HG03457 (cell line): ENCODE results near the gene SPO11.

Experiments used
- ATAC-seq: cut with Tn5 transposase; IDR thresholded peaks from one replicate; pipeline ENCODE4 v1.9.1; 2021; ENCODE audit warnings: moderate number of reproducible peaks; ENCODE audit not compliant: unreplicated experiment

Gene SPO11

GRCh38 chr20:57329608-57330221 lies at the start of gene SPO11:
Gene SPO11 (plus strand): TSS chr20:57329803. CDS start chr20:57329868, 65 bp downstream.
- no peak for ATAC-seq

DNA sequence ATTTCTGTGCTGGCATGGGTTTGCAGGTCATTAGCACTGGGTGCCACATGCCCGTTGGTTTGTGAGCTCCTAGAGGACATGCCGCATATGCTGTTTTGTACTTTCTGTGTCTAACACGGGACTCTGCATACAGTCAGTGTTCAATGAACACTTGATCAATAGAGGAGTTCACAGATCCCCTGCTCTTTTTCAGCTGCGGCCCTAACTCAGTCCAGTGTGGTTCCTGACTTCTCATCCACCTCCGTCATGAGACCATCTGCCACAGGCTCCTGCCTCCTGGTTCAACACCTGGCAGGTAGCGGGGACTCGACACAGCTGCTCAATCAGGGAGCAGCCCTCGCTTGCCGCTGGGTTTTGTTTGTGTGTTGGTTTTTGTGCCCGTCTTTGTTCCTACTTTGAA lies 49.4 kb upstream of the SPO11 start:
- ATAC-seq: no peak

- no peak for ATAC-seq
Measured at GRCh38 chr20:57281900-57282299, 47.7 kb upstream of the SPO11 start.

DNA sequence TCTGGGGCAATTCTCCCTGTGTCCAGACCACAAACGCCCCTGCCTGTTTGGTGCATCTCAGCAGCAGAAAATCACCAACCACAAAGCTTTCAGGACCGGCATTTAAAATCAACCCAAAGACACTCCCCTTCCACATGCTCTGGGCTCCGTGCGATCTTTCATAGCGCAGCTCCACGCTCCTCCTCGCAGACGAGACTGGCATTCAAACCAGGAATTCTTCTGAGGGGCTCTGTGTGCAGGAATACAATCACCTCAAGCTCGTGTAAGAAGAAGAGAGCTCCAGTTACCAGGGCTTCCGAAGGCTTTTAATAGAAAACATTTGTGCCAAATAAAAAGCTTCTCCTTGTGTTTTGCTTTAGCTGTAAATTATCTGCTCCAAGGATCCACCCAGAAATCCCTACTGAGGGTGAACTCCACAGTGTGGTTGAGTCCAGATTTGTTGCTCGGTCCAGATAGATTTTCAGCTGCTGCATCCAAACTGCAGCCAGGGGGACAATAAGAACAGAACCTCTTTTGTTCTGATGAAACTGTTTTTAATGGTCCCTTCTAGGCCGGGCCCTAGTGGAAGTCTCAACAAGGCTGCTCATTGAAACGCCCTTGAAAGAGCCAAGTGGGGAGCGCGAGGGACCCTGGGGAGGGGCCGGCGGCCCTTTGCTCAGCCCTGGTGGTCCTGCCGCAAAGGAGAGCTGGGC lies 46.8 kb upstream of the SPO11 start:
- ATAC-seq: no peak

- ATAC-seq: no peak
Measured at GRCh38 chr20:57283860-57284259, 45.7 kb upstream of the SPO11 start.

DNA sequence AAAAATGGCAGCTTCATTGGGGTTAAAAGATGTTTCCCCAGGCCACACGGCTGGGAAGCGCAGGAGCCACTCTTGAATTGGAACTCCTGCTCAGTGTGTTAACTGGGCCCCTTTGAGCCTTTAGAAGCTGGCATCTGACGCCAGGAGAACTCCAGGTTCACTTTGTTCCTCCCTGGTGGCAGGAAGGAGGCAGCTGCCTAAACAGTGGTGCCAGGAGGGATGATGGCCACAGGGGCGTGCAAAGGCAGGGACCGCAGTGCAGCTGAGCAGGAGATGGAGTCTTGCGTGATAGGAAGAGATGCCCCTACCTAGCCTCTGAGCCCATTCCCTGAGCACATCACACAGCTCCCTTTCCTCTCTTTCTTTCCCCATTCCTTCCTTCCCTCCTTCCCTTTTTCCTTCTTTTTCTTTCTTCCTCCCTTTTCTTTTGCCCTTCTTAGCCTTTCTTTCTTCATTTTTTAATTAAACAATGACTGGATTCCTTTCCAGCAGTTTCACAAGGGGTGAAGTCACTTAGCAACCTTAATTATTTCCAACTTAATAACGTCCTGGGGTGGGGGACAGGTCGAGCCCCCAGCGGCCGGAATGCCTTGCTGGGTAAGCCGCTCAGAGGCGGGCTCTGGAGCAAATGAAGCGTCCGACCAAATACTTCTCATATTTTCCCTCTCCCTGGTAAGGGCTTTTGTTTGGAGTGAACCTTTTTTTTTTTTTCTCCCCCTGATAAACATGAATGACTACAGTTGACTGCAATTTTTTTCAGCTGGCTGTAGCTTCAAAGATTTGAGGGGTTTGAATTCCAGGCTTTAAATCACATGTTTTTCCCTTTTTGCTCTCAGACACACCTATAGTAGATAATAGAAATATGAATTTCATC lies 42.4 kb upstream of the SPO11 start:
- ATAC-seq: no peak

DNA sequence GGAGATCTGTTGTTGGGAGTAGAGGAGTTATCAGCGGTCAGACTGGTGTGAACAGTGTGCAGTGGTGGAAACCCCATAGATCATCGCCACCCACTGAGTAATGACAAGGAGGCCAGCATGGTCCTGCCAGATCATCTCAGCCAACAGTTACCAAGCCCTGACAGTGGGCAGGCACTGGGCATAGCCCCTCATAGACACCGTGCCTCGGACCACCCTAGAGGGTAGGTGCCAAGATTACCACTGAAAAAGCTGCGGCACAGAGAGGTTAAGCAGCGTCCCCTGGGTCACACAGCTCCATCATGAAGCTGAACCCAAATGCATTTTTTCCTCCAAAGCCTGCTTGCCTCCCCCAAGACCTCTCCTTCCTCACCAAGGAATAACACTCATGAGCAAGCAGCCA lies 41.7 kb upstream of the SPO11 start:
- no peak for ATAC-seq

DNA sequence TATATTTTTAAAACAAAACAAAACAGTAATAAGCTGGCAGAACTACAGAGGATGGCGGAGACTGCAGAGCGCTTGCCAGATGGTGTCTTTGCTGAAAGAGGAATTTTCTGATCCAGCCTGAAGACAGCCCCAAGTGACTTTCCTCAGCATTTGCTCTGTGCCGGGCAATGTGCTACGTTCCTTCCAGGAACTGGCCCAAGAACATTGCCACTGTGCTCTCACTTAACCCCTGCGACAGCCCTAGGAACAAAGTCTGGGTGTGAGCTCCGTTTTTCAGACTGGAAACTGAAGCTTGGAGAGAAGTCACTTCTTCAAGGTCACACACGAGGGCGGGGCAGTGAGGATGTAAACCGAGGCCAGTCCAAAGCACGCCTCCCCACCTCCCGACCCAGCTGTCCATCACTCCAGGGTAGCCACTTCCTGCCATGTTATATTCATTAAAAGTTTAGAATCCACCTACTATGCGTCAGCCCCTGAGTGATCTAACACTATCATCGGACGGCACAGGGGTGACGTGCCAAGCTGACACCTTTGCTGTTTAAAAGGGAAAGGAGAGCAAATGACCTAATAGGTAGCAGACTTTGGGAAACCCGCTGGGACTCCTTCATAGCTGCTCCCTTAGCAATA lies 40.8 kb upstream of the SPO11 start:
- ATAC-seq: no peak

DNA sequence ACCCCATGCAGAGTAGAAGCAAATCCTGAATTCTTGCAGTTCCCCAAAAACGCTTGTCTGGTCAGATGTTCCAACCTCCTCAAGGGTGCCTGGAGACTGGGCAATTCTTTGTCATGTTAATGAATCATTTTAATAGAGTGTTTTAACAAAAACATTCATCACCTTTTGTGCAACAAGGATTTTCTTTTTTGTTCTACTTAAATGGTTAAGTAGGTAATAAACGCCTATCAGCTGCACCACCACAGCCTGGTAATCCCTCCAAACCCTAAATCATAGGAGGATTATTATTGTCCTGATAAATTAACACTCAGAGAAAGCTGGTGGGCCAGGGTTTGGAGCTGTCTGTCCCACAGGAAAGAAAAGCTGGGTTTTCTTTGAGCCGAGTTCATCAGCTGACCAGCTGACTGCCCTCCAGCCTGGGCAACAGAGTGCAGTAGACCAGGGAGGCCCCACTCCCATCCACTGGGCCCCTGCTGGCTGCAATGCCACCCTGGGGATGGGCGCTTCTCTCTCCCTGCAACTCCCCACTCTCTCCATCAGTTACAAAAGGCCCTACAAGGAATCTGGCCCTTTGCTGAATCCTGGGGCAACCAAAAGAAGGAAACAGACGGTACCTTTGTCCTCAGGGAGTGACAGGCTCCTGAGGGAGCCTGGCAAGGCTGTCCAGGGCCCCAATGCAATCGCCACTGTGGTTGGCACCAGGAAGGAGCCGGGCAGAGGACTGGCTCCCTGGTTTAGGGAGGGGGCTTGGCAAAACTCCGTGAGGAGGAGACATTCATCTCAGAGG lies 40.0 kb upstream of the SPO11 start:
- no peak for ATAC-seq

DNA sequence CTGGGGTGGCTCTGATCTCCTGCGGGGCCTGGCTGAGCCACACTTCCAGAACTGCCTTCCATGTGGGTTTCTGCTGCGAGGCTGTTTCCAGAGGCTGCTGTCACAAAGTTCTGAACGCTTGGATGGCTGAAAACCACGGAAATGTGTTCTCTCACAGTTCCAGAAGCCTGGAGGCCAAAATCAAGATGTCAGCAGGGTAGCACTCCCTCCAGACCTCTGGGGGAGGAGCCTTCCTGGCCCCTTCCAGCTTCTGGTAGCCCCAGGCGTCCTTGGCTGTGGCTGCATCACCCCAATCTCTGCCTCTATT lies 39.5 kb upstream of the SPO11 start:
- no peak for ATAC-seq

GRCh38 chr20:57291003-57291402 lies 38.6 kb upstream of the SPO11 start:
- no peak for ATAC-seq

GRCh38 chr20:57291694-57292093 lies 37.9 kb upstream of the SPO11 start:
- no peak for ATAC-seq

- ATAC-seq: no peak
Measured at GRCh38 chr20:57292611-57293010, 37.0 kb upstream of the SPO11 start.

GRCh38 chr20:57293995-57294394 lies 35.6 kb upstream of the SPO11 start:
- no peak for ATAC-seq

GRCh38 chr20:57294550-57294949 lies 35.1 kb upstream of the SPO11 start:
- no peak for ATAC-seq

GRCh38 chr20:57298457-57298856 lies 31.1 kb upstream of the SPO11 start:
- no peak for ATAC-seq

GRCh38 chr20:57301026-57301425 lies 28.6 kb upstream of the SPO11 start:
- no peak for ATAC-seq

- ATAC-seq: no peak
Measured at GRCh38 chr20:57306747-57307146, 22.9 kb upstream of the SPO11 start.

- no peak for ATAC-seq
Measured at GRCh38 chr20:57308451-57309271, 20.9 kb upstream of the SPO11 start.

- no peak for ATAC-seq
Measured at GRCh38 chr20:57309544-57310115, 20.0 kb upstream of the SPO11 start.
